Kidney capillary endothelial cell (primary cell): ENCODE data around the gene CARD16.

Source experiments
- DNase-seq: peaks from one replicate; pipeline ENCODE4 v3.0.0-alpha.2; 2018; ENCODE audit warnings: low spot score

Gene CARD16

DNA sequence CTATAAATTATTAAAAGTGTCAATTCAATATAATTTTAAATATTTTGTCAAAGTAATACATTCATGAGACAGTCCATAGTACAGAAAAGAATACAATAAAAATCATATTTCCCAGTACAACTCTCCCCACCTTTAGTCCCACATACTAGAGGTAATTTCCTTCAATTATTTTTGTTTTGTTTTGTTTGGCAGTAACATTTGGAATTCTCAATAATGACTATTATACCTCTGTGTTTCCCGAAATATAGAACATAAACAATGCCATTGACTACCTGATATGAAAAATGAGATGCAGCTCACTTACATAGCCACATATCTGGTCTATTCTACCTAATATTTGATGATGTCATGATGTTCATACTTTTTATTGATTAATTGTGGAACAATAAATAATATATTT, 52.4 kb downstream of the CARD16 start:
- DNase-seq: no peak

DNA sequence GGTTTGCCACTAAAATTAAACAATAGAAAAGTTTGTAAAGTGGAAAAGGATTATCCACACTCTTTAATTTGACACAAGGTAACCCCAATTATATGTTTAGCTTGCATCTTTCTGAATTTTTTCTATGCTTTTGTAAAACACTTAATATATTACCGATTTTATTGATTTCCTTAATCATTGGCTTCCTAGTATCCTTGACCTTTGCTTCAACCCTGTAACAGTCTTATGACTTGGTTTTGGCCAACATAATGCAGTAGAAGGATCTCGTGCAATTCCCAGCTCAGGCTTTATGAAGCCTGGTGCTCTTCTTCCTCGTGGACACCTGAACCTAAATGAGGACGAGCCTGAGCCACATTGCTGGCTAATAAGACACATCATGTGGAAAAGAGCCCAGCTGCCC, 53.1 kb downstream of the CARD16 start:
- no peak for DNase-seq
